H7 (cell line): Measurements from ENCODE around the gene CASP9. TPM values are rescaled to one million over a fixed set of nuclear protein-coding genes. Genes with fewer than 3 reads are reported as not detected.
A peak's percentile ranks its signal among the peaks of the same experiment; 100 is the strongest.
"Not testable (repeated sequence)": the region's sequence is repeated elsewhere in the genome, so short reads cannot be mapped to it uniquely, and the experiment has no call there.

Experiments used
- DNase-seq: peaks from one replicate; pipeline ENCODE4 v3.0.0; 2012
- H3K27me3 ChIP-seq: 2 replicates; pipeline ENCODE4 v1.6.0; 2011; ENCODE audit warnings: mild to moderate bottlenecking, low read length; ENCODE audit not compliant: control insufficient read depth, insufficient read depth
- H3K36me3 ChIP-seq: replicated peaks from 2 replicates; pipeline ENCODE4 v1.5.1; 2011; ENCODE audit warnings: low read length; ENCODE audit not compliant: control insufficient read depth, insufficient read depth
- H3K4me3 ChIP-seq: 2 replicates; pipeline ENCODE4 v1.5.1; 2011; ENCODE audit warnings: low read depth, mild to moderate bottlenecking, control low read depth, low read length, moderate library complexity; ENCODE audit not compliant: insufficient read depth
- total RNA-seq: library from RNA; depleted of rRNA; stranded (reverse); fragments of >200 nt; shearing (Covaris generic); gene quantifications from 2 replicates; pipeline ENCODE4 v1.2.3, GENCODE V29; 2014

CASP9 gene
- total RNA-seq, 1 experiment from 2014 or later = 15.0 TPM

DNA sequence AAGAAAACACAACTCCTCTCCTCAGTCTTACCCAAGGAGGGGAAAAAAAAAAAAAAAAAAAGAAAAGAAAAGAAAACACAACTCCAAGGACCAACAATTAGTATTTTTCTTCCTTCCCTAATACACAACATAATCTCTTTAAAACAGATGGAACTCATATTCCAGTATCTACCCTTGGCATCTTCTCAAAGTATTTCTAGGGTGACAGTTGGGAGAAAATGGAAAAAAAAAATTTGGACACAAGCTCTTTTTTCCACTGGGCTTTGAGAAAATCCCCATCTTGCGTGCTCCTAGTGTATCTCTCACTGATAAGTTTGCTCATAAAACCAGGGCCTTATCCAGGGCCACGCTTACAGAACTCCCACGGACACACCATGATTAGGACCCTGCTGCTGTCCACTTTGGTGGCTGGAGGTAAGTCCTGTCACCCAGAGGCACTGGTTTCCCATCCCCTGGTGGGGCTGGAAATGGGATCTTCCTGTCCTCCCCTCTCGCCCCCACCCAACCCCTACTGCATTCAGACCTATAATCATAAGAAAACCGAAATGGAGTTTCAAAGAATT, 48.2 kb downstream of the CASP9 start, which contains the start of gene CELA2B:
Gene CELA2B (plus strand): TSS at position 353 of the 563 bp plus-strand sequence. CDS start 22 bp downstream, at position 375.
- DNase-seq = no peak
- Histone ChIP-seq H3K36me3 (no peaks in the 10 kb centered on the region), H3K4me3 (no peak within 1 kb of the TSS), H3K27me3 (no peaks in the 10 kb centered on the region)

DNA sequence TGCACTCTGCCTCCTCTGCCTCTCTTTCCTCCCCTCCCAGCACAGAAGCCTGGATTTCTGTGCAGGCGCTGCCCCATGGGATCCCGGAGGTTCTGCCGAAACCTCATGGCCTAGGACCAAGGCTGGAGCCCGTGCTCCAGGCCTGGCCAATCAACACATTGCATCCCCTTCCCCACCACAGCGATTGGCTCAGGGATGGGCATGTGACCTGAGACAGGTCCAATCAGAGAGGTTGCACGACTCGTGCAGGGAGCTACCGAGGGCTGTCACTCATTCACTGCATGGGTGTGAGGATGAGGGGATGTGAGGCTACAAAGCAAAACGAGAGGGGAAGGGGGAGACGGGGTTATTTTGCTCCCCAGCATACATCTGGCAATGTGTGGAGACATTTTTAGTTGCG, 51.4 kb downstream of the CASP9 start:
- peak; percentile 47 for DNase-seq
- Histone ChIP-seq H3K27me3 (no peaks in the 10 kb centered on the region), H3K4me3 (no peak overlapping the region), H3K36me3 (no peaks in the 10 kb centered on the region)

DNA sequence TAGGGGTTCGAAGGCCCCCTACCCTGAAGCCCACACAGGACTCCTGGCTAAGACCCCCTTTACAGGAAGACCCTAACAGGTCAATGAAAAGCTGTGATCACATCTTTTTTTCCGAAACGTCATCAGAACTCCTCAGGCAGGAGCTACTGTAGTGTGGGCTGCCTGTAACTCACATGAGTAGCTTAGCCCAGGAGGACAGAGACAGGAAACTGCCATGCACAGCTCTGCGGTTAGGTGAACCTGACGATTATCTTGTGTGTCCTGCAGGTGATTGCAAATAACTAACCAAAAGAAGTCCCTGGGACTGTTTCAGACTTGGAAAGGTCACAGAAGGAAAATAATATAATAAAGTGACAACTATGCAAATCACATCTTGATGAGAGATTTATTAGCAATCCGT, 52.3 kb downstream of the CASP9 start:
- not testable (repeated sequence) for DNase-seq, H3K27me3 ChIP-seq, H3K4me3 ChIP-seq, H3K36me3 ChIP-seq

DNA sequence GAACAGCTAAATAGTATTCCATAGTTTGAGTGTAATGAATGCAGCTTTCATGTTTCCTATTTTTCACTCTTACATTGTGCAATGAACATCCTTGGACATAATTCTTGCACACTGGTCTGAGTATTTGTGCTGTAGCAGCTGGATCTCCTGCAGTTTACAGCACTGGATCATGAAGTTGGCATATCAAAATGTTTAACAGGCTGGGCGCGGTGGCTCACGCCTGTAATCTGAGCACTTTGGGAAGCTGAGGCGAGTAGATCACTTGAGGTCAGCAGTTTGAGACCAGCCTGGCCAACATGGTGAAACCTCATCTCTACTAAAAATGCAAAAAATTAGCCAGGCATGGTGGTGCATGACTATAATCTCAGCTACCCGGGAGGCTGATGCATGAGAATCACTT, 52.9 kb downstream of the CASP9 start:
- not testable (repeated sequence) for DNase-seq, H3K27me3 ChIP-seq, H3K36me3 ChIP-seq, H3K4me3 ChIP-seq

DNA sequence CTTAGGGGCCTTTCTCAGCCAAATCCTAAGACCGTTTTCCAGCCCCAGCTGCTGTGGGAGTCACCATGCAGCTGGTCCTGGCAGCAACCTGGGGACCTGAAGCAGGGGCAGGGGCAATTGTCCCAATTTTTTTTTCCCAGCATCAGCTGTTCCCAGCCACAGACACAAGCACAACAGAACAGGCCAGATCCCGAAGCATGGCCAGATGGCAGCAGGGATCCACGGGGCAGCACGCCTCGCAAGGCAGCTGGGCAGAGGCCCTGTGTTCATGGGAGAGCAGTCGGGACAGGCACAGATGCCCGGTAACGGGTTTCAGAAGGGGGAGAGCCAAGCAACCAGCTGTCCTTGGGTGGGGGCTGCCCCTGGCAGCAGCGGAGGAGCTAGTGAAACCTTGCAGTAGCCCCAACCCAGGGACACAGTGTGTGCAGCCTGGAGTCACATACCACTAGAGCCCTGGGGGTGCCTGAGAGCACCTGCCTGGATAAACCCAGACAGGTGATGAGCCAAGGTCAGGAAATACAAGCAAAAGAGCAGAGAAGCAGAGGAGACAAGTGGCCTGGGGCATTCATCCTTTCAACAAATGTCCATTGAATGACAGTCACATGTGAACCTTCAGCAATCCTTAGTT, 54.1 kb downstream of the CASP9 start:
- H3K27me3 ChIP-seq, DNase-seq, H3K36me3 ChIP-seq, H3K4me3 ChIP-seq: not testable (repeated sequence)

DNA sequence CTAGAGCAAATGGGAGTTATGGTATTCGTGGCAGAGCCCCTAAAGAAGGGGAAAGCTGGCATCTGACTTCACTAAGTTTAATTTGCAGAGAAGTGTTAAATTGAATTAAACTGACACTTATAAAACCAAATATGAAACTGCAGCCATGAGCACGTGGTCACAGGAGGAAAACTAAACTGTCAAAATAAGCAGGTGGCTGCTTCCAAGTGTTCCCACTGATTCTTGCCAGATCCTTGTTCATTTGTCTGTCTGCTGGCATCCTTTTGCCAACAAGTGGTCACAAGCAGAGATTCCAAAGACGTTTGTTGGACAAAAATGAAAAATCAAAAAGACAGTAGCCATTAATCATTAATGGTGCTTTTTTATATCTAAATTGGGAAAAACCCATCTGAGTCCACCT, 54.7 kb downstream of the CASP9 start:
- DNase-seq = no peak
- H3K4me3 ChIP-seq = no peak overlapping the region
- no peaks in the 10 kb centered on the region for H3K27me3 ChIP-seq
- no peaks in the 10 kb centered on the region for H3K36me3 ChIP-seq

DNA sequence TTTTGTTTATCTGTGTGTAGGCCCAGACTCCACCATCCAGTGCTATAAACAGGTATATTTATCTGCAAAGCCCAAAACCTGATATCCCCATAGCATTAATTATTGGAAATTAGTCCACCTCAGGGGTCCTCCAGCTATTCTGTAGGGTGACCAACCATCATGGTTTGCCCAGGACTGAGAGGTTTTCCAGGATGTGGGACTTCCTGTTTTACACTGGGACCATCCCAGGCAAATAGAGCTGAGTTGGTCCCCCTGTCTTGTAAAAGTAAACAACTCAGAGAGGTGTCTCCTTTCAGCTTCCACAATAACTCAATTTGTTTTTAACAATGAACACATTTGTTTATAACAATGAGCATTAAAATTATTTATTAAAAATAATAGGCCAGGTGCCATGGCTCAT, 55.9 kb downstream of the CASP9 start:
- Histone ChIP-seq H3K4me3 (no peak overlapping the region), H3K36me3 (no peaks in the 10 kb centered on the region), H3K27me3 (no peaks in the 10 kb centered on the region)
- no peak for DNase-seq

DNA sequence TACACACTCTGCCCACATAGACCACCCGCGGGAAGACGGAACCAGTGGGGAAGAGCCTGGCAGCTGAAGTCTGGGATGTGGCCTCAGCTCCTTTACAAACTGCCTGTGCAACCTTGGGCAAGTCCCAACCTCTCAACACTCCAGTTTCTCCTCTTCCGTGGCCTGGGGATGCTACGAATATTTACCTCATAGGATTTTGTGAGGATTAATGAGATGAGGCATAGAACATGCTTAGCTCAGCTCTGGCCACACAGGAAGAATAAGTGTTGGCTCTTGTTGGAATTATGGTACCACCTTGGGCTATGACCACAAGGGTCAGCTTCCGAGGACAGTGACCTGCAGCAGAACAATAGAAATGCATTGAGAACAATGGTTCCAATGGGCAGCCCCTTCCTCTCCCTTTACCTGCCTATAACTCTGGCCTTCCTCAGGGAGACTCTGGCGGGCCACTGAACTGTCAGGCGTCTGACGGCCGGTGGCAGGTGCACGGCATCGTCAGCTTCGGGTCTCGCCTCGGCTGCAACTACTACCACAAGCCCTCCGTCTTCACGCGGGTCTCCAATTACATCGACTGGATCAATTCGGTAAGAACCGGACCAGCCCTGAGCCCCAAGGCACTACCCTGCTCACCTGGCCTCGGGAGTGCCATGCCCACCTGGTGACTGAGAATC, 56.9 kb downstream of the CASP9 start:
- H3K27me3 ChIP-seq, H3K4me3 ChIP-seq, H3K36me3 ChIP-seq, DNase-seq: not testable (repeated sequence)

DNA sequence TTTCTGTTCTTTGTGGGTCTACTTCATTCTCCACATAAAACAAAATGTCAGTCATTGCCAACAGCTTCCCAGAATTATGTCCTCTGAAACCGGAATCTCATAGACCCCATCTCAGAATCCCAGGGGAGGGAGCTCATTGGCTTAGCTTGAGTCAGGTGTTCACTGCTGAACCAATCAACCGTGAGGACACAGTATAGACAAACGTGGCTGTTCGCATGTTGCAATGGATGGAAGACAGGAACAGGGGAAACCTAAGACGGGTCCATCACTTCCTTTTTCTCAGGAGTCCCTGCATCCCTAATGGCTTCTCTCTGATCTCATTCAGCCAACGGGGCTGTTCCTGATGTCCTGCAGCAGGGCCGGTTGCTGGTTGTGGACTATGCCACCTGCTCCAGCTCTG, 58.3 kb downstream of the CASP9 start:
- Histone ChIP-seq H3K36me3 (no peaks in the 10 kb centered on the region), H3K27me3 (no peaks in the 10 kb centered on the region), H3K4me3 (no peak overlapping the region)
- DNase-seq = no peak

DNA sequence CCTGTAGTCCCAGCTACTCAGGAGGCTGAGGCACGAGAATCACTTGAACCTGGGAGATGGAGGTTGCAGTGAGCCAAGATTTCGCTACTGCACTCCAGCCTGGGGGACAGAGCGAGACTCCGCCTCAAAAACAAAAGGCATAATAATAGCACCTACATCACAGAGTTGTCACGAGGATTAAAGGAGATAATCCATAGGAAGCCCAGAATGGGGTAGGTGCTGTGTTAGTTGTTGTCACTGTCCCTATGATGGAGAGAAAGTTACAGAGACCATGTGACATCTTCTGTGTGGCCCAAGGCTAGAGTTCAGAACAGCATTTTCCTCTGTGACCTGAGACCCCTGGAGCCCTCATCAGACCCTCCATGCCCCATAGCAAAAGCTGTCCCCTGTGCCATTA, 60.1 kb downstream of the CASP9 start:
- H3K36me3 ChIP-seq, H3K27me3 ChIP-seq, H3K4me3 ChIP-seq, DNase-seq: not testable (repeated sequence)

DNA sequence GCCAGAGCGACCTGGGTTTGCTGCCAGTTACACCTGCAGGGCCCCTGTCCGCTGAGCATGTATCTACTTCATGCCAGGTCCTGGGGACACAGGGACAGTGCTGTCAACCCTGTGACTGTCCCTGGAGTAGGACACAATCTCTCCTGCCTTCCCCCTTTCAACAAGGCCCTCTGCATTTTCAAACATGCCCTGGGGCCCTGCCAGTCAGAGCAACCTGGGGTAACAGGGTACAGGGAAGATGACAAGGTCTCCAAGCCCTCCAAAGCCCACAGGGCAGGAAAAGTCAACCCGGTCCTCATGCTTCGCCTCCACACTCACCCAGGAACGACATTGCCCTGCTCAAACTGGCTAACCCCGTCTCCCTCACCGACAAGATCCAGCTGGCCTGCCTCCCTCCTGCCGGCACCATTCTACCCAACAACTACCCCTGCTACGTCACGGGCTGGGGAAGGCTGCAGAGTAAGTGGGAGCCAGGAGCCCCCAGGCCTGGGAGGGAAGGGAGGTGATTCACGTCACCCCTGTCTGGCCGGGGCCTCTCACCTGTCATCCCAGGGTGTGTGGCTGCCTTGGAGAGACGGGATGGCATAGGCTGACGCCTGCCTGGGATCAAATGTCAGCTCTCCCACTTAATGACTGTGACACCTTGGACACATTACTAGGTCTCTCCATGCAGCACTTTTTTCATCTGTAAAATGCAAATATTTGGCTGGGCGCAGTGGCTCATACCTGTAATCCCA, 60.8 kb downstream of the CASP9 start:
- H3K36me3 ChIP-seq, DNase-seq, H3K27me3 ChIP-seq, H3K4me3 ChIP-seq: not testable (repeated sequence)

DNA sequence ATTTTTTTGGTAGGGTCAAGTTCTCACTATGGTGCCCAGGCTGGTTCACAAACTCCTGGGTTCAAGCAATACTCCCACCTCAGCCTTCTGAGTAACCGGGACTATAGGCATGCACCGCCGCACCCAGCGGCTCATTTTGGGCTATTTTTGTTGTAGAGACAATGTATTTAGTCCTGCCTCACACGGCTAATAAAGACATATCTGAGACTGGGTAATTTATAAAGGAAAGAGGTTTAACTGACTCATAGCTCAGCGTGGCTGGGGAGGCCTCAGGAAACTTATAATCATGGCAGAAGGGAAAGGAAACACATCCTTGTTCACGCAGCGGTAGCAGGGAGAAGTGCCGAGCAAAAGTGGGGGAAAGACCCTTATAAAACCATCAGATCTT, 63.3 kb downstream of the CASP9 start:
- no peaks in the 10 kb centered on the region for H3K36me3 ChIP-seq
- DNase-seq = no peak
- no peaks in the 10 kb centered on the region for H3K27me3 ChIP-seq
- H3K4me3 ChIP-seq = no peak overlapping the region

DNA sequence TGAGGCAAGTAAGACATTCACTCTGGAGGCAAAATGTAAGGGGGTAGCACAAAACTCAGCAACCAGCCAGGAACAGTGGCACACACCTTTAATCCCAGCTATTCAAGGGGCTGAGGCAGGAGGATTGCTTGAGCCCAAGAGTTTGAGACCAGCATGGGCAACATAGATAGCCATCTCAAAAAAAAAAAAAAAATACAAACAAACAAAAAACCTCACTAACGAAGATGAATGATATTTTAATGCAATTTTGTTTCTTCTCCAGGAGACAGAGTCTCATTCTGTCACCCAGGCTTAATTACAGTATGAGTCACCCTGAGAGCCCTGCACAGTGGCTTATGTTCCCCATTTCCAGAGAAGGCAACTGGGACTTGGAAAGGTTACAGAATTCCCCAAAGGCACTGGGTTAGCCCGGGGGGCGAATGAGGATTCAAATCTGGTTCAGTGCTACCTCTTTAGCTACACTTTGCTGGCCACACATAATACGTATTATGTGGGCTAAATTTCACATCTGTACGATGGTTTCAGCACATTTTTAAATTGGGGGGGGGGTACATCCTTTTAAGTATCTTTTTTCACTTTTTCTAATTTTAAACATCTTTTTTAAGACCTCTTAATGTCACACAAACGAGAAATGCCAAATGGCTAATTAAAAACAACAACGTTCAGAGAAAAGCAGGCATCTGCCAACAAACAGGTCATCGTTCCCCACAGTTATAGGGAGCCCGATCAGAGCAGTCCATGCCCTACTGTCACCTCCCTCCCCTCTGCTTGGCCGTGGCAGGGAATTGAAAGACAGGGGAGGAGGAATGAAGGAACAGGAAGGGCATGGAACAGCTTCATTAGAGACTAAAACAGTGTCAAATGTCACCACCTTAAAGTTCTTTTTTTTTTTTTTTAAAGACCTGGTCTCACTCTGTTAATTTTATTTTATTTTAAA, 64.0 kb downstream of the CASP9 start:
- H3K27me3 ChIP-seq = no peaks in the 10 kb centered on the region
- H3K36me3 ChIP-seq = no peaks in the 10 kb centered on the region
- DNase-seq = no peak
- H3K4me3 ChIP-seq = no peak overlapping the region

DNA sequence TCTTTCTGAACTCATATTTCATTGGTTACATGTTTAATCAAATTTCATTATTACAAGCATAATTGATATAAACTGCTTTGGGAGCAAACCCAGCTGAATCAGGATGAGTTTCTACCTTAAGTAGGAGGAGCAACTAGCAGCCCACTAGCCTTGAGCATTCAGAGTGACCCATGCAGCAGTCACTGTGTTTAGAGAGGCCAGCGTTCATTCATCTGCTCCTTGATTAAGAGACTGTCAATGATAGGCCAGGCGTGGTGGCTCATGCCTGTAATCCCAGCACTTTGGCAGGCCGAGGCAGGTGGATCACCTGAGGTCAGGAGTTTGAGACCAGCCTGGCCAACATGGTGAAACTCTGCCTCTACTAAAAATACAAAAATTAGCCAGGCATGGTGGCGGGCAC, 65.6 kb downstream of the CASP9 start:
- not testable (repeated sequence) for DNase-seq, H3K36me3 ChIP-seq, H3K4me3 ChIP-seq, H3K27me3 ChIP-seq
